K562 (cell line): ENCODE data around the gene PDE2A. TPM values are rescaled to one million over a fixed set of nuclear protein-coding genes. Genes with fewer than 3 reads are reported as not detected.

Experiments
- BMI1 ChIP-seq: fragments of 150-350 bp; IDR thresholded peaks from 2 replicates; pipeline ENCODE4 v1.6.1; 2014; ENCODE audit warnings: low read length
- CREB1 ChIP-seq, 2 experiments: sonication (generic) in 1 of 2; formaldehyde crosslinking in 1 of 2; IDR thresholded peaks; 2 replicates each; pipeline versions ENCODE4 v1.6.1 to v1.8.0; 2012 to 2022; ENCODE audit warnings: inconsistent platforms in 1 of 2, mild to moderate bottlenecking in 1 of 2, missing genetic modification reagents in 1 of 2, moderate library complexity in 1 of 2
- CSDE1 ChIP-seq, 2 experiments: fragments of 450-650 bp; IDR thresholded peaks; 2 replicates each; pipeline ENCODE4 v1.6.1; 2016; ENCODE audit warnings: mild to moderate bottlenecking in 1 of 2
- FOXJ2 ChIP-seq: fragments of 200-800 bp; sonication (Bioruptor generic); IDR thresholded peaks from 2 replicates; pipeline ENCODE4 v1.6.1; 2016; ENCODE audit warnings: missing genetic modification characterization, missing compliant biosample characterization
- HBP1 ChIP-seq: fragments of 450-650 bp; formaldehyde crosslinking; IDR thresholded peaks from 2 replicates; pipeline ENCODE4 v1.4.0; 2022; ENCODE audit warnings: missing genetic modification characterization
- IFI16 ChIP-seq: fragments of 250-450 bp; sonication (Bioruptor Pico); IDR thresholded peaks from 2 replicates; pipeline ENCODE4 v2.1.2; 2022; ENCODE audit warnings: mild to moderate bottlenecking, inconsistent platforms
- NCOR1 ChIP-seq: fragments of 450-650 bp; IDR thresholded peaks from 2 replicates; pipeline ENCODE4 v1.6.1; 2016; ENCODE audit warnings: mild to moderate bottlenecking, moderate library complexity
- POLR2AphosphoS2 ChIP-seq: IDR thresholded peaks from 2 replicates; pipeline ENCODE4 v1.6.1; 2012; ENCODE audit warnings: low read length, improper control_type of control experiment
- RAD21 ChIP-seq, 2 experiments: fragments of 250-450 bp in 1 of 2; fragments of 450-650 bp in 1 of 2; sonication (Bioruptor Pico) in 1 of 2; formaldehyde crosslinking in 1 of 2; IDR thresholded peaks in 1 of 2; conservative IDR thresholded peaks in 1 of 2; 2 replicates each; pipeline versions ENCODE4 v1.4.0 to v1.8.0; 2020 to 2022; ENCODE audit warnings: mild to moderate bottlenecking in 2 of 2, moderate library complexity in 1 of 2
- SAFB2 ChIP-seq: fragments of 200-400 bp; formaldehyde crosslinking; IDR thresholded peaks from 2 replicates; pipeline ENCODE4 v1.6.1; 2018; ENCODE audit warnings: borderline replicate concordance, low read length, low read depth, moderate library complexity; ENCODE audit not compliant: severe bottlenecking
- SETDB1 ChIP-seq: IDR thresholded peaks from one replicate; pipeline ENCODE4 v1.6.1; 2012; ENCODE audit warnings: low read length, control low read depth, inconsistent platforms
- SRF ChIP-seq, 2 experiments: fragments of 250-450, 450-650 bp in 1 of 2; sonication (Bioruptor Pico) in 1 of 2; sonication (generic) in 1 of 2; formaldehyde crosslinking; IDR thresholded peaks; 2 replicates each; pipeline versions ENCODE4 v1.5.0 to v1.5.1; 2020 to 2022; ENCODE audit warnings: mild to moderate bottlenecking in 1 of 2, missing genetic modification reagents in 1 of 2
- TAF7 ChIP-seq: fragments of 450-650 bp; IDR thresholded peaks from 2 replicates; pipeline ENCODE4 v1.6.1; 2016; ENCODE audit warnings: missing genetic modification characterization, missing compliant biosample characterization
- TAL1 ChIP-seq: fragments of 450-650 bp; IDR thresholded peaks from 2 replicates; pipeline ENCODE4 v1.6.1; 2016; ENCODE audit warnings: mild to moderate bottlenecking
- TRIM24 ChIP-seq, 2 experiments: fragments of 450-650 bp; IDR thresholded peaks; 2 replicates each; pipeline ENCODE4 v1.6.1; 2016
- ZNF695 ChIP-seq: fragments of 450-650 bp; formaldehyde crosslinking; IDR thresholded peaks from 2 replicates; pipeline ENCODE4 v1.4.0; 2020; ENCODE audit warnings: mild to moderate bottlenecking, moderate library complexity
- ZNF785 ChIP-seq: fragments of 250-450 bp; sonication (Bioruptor Pico); IDR thresholded peaks from 2 replicates; pipeline ENCODE4 v1.4.0; 2020; ENCODE audit warnings: mild to moderate bottlenecking
- polyA plus RNA-seq, 8 experiments: library from polyadenylated mRNA; depleted of rRNA in 4 of 8; stranded (reverse) in 5 of 8; unstranded in 3 of 8; fragments of >200 nt; fragmentation: Nextera tagmentation in 2 of 8; fragmentation: Illumina TruSeq in 1 of 8; extraction: Ambion mirVana in 2 of 8; extraction: Trizol in 1 of 8; gene quantifications; 2 replicates each; pipeline versions ENCODE4 v1.2.1 to v1.2.3, GENCODE V29; 2011 to 2014; ENCODE audit warnings: inconsistent platforms in 1 of 8, missing spikeins in 1 of 8
- total RNA-seq, 7 experiments: library from RNA; depleted of rRNA in 6 of 7; stranded (reverse); fragments of >200 nt in 6 of 7; fragmentation: Illumina TruSeq in 2 of 7; extraction: Trizol in 2 of 7; gene quantifications; 2 replicates each; pipeline versions ENCODE4 v1.2.1 to v1.2.3, GENCODE V29; 2011 to 2021; ENCODE audit warnings: low replicate concordance in 1 of 7
- TF ChIP-seq, protein P1 (sequence below), 2 experiments: fragments of 450-650 bp in 1 of 2; IDR thresholded peaks; 2 replicates each; pipeline ENCODE4 v1.6.1; 2011 to 2017; ENCODE audit warnings: low read depth in 2 of 2, antibody characterized with exemption in 1 of 2, borderline replicate concordance in 1 of 2, low read length in 1 of 2, mild to moderate bottlenecking in 1 of 2, mixed read lengths in 1 of 2; ENCODE audit not compliant: control insufficient read depth in 1 of 2
- TF ChIP-seq, protein P2 (sequence below): fragments of 250-450 bp; sonication (Bioruptor Pico); IDR thresholded peaks from 2 replicates; pipeline ENCODE4 v1.9.0; 2021; ENCODE audit warnings: mild to moderate bottlenecking, inconsistent platforms

Gene PDE2A
- total and polyA plus RNA-seq, 9 of the 15 experiments (the other 6 are each of a cell fraction or from before 2014, with no cell fraction given), result 0.07 to 15.2 (median 1.6) TPM; not detected in 1

- TF ChIP-seq SETDB1 (no peak), RAD21 (CRISPR knock-in tag; conservative IDR thresholded peaks at IDR 0.05 in 1 of 2, IDR thresholded peaks at IDR 0.05 in 1 of 2) (peak; percentile 85 to 96), CSDE1 (IDR thresholded peaks at IDR 0.05) (no peak), ZNF695 (CRISPR knock-in tag) (no peak), SAFB2 (no peak), FOXJ2 (tag) (no peak), BMI1 (no peak), TAF7 (no peak), POLR2AphosphoS2 (no peak), TAL1 (no peak), ZNF785 (no peak), TRIM24 (IDR thresholded peaks at IDR 0.05) (no peak), IFI16 (CRISPR knock-in tag) (no peak), CREB1 (IDR thresholded peaks at IDR 0.05) (no peak), CREB1 (CRISPR knock-in tag; IDR thresholded peaks at IDR 0.05) (peak; percentile 37; the same call in 1 of the 2 replicates), NCOR1 (no peak), HBP1 (no peak), SRF (CRISPR knock-in tag; IDR thresholded peaks at IDR 0.05) (no peak)
- TF ChIP-seq, protein P1, sequence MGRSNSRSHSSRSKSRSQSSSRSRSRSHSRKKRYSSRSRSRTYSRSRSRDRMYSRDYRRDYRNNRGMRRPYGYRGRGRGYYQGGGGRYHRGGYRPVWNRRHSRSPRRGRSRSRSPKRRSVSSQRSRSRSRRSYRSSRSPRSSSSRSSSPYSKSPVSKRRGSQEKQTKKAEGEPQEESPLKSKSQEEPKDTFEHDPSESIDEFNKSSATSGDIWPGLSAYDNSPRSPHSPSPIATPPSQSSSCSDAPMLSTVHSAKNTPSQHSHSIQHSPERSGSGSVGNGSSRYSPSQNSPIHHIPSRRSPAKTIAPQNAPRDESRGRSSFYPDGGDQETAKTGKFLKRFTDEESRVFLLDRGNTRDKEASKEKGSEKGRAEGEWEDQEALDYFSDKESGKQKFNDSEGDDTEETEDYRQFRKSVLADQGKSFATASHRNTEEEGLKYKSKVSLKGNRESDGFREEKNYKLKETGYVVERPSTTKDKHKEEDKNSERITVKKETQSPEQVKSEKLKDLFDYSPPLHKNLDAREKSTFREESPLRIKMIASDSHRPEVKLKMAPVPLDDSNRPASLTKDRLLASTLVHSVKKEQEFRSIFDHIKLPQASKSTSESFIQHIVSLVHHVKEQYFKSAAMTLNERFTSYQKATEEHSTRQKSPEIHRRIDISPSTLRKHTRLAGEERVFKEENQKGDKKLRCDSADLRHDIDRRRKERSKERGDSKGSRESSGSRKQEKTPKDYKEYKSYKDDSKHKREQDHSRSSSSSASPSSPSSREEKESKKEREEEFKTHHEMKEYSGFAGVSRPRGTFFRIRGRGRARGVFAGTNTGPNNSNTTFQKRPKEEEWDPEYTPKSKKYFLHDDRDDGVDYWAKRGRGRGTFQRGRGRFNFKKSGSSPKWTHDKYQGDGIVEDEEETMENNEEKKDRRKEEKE (IDR thresholded peaks at IDR 0.05; ENCODE audit: borderline replicate concordance in 1 of 2, control insufficient read depth in 1 of 2, low read depth in 2 of 2, low read length in 1 of 2), result no peak
- TF ChIP-seq, protein P2, sequence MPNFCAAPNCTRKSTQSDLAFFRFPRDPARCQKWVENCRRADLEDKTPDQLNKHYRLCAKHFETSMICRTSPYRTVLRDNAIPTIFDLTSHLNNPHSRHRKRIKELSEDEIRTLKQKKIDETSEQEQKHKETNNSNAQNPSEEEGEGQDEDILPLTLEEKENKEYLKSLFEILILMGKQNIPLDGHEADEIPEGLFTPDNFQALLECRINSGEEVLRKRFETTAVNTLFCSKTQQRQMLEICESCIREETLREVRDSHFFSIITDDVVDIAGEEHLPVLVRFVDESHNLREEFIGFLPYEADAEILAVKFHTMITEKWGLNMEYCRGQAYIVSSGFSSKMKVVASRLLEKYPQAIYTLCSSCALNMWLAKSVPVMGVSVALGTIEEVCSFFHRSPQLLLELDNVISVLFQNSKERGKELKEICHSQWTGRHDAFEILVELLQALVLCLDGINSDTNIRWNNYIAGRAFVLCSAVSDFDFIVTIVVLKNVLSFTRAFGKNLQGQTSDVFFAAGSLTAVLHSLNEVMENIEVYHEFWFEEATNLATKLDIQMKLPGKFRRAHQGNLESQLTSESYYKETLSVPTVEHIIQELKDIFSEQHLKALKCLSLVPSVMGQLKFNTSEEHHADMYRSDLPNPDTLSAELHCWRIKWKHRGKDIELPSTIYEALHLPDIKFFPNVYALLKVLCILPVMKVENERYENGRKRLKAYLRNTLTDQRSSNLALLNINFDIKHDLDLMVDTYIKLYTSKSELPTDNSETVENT, result no peak
Measured at GRCh38 chr11:72642884-72643522, 31.2 kb downstream of the PDE2A start (continued).
